HepG2 (cell line): Measurements from ENCODE around the gene CSKMT. TPM values are rescaled to one million over a fixed set of nuclear protein-coding genes. Genes with fewer than 3 reads are reported as not detected.

Experiments used
- ATAC-seq: fragments of 200-7000 bp; cut with Tn5 transposase; 3 replicates; pipeline ENCODE4 v1.9.1; 2020; ENCODE audit warnings: mild to moderate bottlenecking, moderate library complexity
- BruUV-seq: library from RNA; stranded (reverse); fragments of 400-500 nt; replicated peaks from 2 replicates; lab custom pipeline; 2021; lab: Mats Ljungman, UMichigan
- CTCF ChIA-PET: fragments of 300-600 bp; formaldehyde crosslinking; extraction: SDS; loops from one replicate; lab custom pipeline; 2021; ENCODE audit warnings: low total read pairs, inconsistent platforms, low intra/inter-chr PET ratio; lab: Yijun Ruan, JAX
- POLR2A ChIA-PET: fragments of 350-600 bp; sonication (Branson Sonifier 250); formaldehyde crosslinking; loops from one replicate; lab custom pipeline; 2020; ENCODE audit warnings: antibody characterized with exemption, inconsistent platforms; lab: Yijun Ruan, JAX
- DNase-seq: peaks from one replicate; pipeline ENCODE4 v3.0.0-alpha.2; 2015; ENCODE audit warnings: low spot score
- FAIRE-seq: peaks from 3 replicates; lab custom pipeline; 2011; peaks lifted over from hg19 to GRCh38; lab: Jason Lieb, UNC
- H2AFZ ChIP-seq: one replicate; pipeline ENCODE4 v1.6.1; 2011; ENCODE audit warnings: low read length, inconsistent platforms
- H3K27ac ChIP-seq: fragments of 300-600 bp; 3 replicates; pipeline ENCODE4 v1.8.0; 2011; ENCODE audit warnings: mixed run types, mild to moderate bottlenecking, mixed read lengths, low read length, inconsistent platforms; ENCODE audit not compliant: insufficient read depth; ENCODE audit errors: extremely low read length
- H3K27me3 ChIP-seq, 2 experiments: fragments of 200-600 bp in 1 of 2; 2 replicates in 1 of 2; 3 replicates in 1 of 2; pipeline versions ENCODE4 v1.6.0 to v1.8.0; 2011; ENCODE audit warnings: low read length in 2 of 2, mild to moderate bottlenecking in 2 of 2, moderate library complexity in 2 of 2, inconsistent platforms in 1 of 2; ENCODE audit not compliant: insufficient read depth in 2 of 2, control insufficient read depth in 1 of 2
- H3K36me3 ChIP-seq, 2 experiments: fragments of 200-600 bp in 1 of 2; replicated peaks in 1 of 2; 2 replicates in 1 of 2; 3 replicates in 1 of 2; pipeline versions ENCODE4 v1.5.1 to v1.8.0; 2011; ENCODE audit warnings: low read length in 2 of 2, inconsistent platforms in 1 of 2; ENCODE audit not compliant: insufficient read depth in 2 of 2, control insufficient read depth in 1 of 2
- H3K4me1 ChIP-seq: 2 replicates; pipeline ENCODE4 v1.5.1; 2012; ENCODE audit warnings: low read length, inconsistent platforms; ENCODE audit not compliant: insufficient read depth
- H3K4me2 ChIP-seq: 2 replicates; pipeline ENCODE4 v1.6.0; 2011; ENCODE audit warnings: low read depth, low read length, inconsistent platforms
- H3K4me3 ChIP-seq, 3 experiments: fragments of 200-600 bp in 1 of 3; sonication (generic), shearing (Covaris generic) in 1 of 3; replicated peaks in 1 of 3; 2 replicates each; pipeline ENCODE4 v1.5.1; 2011 to 2016; ENCODE audit warnings: low read length in 3 of 3, inconsistent platforms in 2 of 3, low read depth in 2 of 3, mild to moderate bottlenecking in 2 of 3, control low read depth in 1 of 3, mixed read lengths in 1 of 3; ENCODE audit not compliant: insufficient read depth in 1 of 3
- H3K79me2 ChIP-seq: one replicate; pipeline ENCODE4 v1.6.1; 2011; ENCODE audit warnings: low read length, inconsistent platforms; ENCODE audit not compliant: insufficient read depth
- H3K9ac ChIP-seq: 2 replicates; pipeline ENCODE4 v1.6.0; 2011; ENCODE audit warnings: mild to moderate bottlenecking, low read depth, low read length, inconsistent platforms; ENCODE audit not compliant: insufficient read depth
- H3K9me3 ChIP-seq: 2 replicates; pipeline ENCODE4 v1.5.1; 2012; ENCODE audit warnings: mild to moderate bottlenecking, low read length
- H4K20me1 ChIP-seq: 2 replicates; pipeline ENCODE4 v1.6.0; 2011; ENCODE audit warnings: inconsistent platforms, mild to moderate bottlenecking, low read length, moderate library complexity; ENCODE audit not compliant: insufficient read depth
- BRD4 ChIP-seq: sonication (generic); formaldehyde crosslinking; IDR thresholded peaks from 2 replicates; pipeline ENCODE4 v1.4.0; 2020; ENCODE audit warnings: missing genetic modification reagents
- GABPA ChIP-seq, 2 experiments: IDR thresholded peaks; 2 replicates each; pipeline ENCODE4 v1.6.1; 2011 to 2016; ENCODE audit warnings: low read depth in 2 of 2, low read length in 1 of 2, missing biosample characterization in 1 of 2, missing genetic modification characterization in 1 of 2
- RARA ChIP-seq: IDR thresholded peaks from 2 replicates; pipeline ENCODE4 v1.6.1; 2016; ENCODE audit warnings: missing genetic modification reagents, missing compliant biosample characterization
- SPEN ChIP-seq: sonication (generic); formaldehyde crosslinking; IDR thresholded peaks from 2 replicates; pipeline ENCODE4 v1.5.1; 2020; ENCODE audit warnings: low read depth, mild to moderate bottlenecking, missing genetic modification reagents
- TP53 ChIP-seq: sonication (generic); formaldehyde crosslinking; conservative IDR thresholded peaks from 2 replicates; pipeline ENCODE4 v1.4.0; 2020; ENCODE audit warnings: missing genetic modification reagents
- ZMYM3 ChIP-seq: sonication (generic); formaldehyde crosslinking; IDR thresholded peaks from 2 replicates; pipeline ENCODE4 v1.5.1; 2020; ENCODE audit warnings: mild to moderate bottlenecking, missing genetic modification reagents
- ZNF121 ChIP-seq: sonication (generic); formaldehyde crosslinking; IDR thresholded peaks from 2 replicates; pipeline ENCODE4 v1.5.0; 2020; ENCODE audit warnings: mild to moderate bottlenecking, missing genetic modification reagents
- WGBS: methylation state at CpG from one replicate; pipeline ENCODE4 v1.1.6; 2017; ENCODE audit warnings: low lambda C conversion rate; 5-methylcytosine and 5-hydroxymethylcytosine counted together
- in situ Hi-C: cut with HindIII; loops from 2 replicates; pipeline ENCODE4 v1.10.0; 2017; ENCODE audit warnings: low pct_unique_long_range_greater_than_20kb; ENCODE audit not compliant: extremely low pct_ligation_motif_present
- intact Hi-C: fragments of 100-400 bp; cut with micrococcal nuclease; formaldehyde crosslinking; loops from one replicate; pipeline ENCODE4 v1.10.0; 2022; ENCODE audit not compliant: unreplicated experiment
- polyA plus RNA-seq, 8 experiments: library from polyadenylated mRNA; depleted of rRNA in 3 of 8; stranded (reverse) in 7 of 8; unstranded in 1 of 8; fragments of >200 nt; fragmentation: Illumina TruSeq in 4 of 8; extraction: Trizol in 4 of 8; gene quantifications; 2 replicates each; pipeline versions ENCODE4 v1.2.1 to v1.2.3, GENCODE V29; 2011 to 2016; ENCODE audit warnings: low read depth in 4 of 8, missing spikeins in 1 of 8, mixed read lengths in 1 of 8; ENCODE audit not compliant: insufficient read depth in 1 of 8
- total RNA-seq, 5 experiments: library from RNA; depleted of rRNA; stranded (reverse); fragments of >200 nt; fragmentation: Illumina TruSeq; extraction: Trizol; gene quantifications; 2 replicates each; pipeline ENCODE4 v1.2.3, GENCODE V29; 2016; ENCODE audit warnings: low read depth in 1 of 5

Gene CSKMT
- total and polyA plus RNA-seq, 2 of the 13 experiments (the other 11 are each of a cell fraction or from before 2014, with no cell fraction given), result 7.6 to 31.8 TPM

GRCh38 chr11:62654297-62654696 is 10.8 kb upstream of the CSKMT start (continued):
- TF ChIP-seq BRD4 (CRISPR knock-in tag) (no peak), TP53 (CRISPR knock-in tag) (no peak), ZNF121 (CRISPR knock-in tag) (peak; percentile 94), RARA (CRISPR knock-in tag) (no peak), SPEN (CRISPR knock-in tag) (0 out of 2 replicates have a peak, but pooled peaks have one; percentile 20), GABPA (IDR thresholded peaks at IDR 0.05; ENCODE audit: low read depth, low read length) (no peak), GABPA (CRISPR knock-in tag; IDR thresholded peaks at IDR 0.05; ENCODE audit: low read depth) (no peak)

- H3K4me2 ChIP-seq, result no peak overlapping the region
- no peak for TF ChIP-seq ZMYM3
- TF ChIP-seq, all 625 proteins: peak for 0
- H3K79me2 ChIP-seq, result peaks cover 12% of the 10 kb centered on the region
- ATAC-seq (no peak), FAIRE-seq (no peak), DNase-seq (no peak)
- H3K4me3 ChIP-seq, result no peak overlapping the region
- ChIA-PET POLR2A (interaction anchor here (2.7 to 6.3 kb wide), 3 partner anchors 7 to 14 kb away, joined by 17 to 186 read pairs (median 25); partner anchors contain the start of genes C11orf98, CSKMT, GANAB and LBHD1), CTCF (no interaction called here)
- no TSS peak for BruUV-seq
- H3K27ac ChIP-seq, result no peak overlapping the region
- H3K9me3 ChIP-seq, result no peaks in the 10 kb centered on the region
- H4K20me1 ChIP-seq, result no peaks in the 10 kb centered on the region; the same call in 1 of the 2 replicates
- in situ Hi-C loops, result no loop called here
- H2AFZ ChIP-seq, result no peak overlapping the region
- no peak overlapping the region for H3K9ac ChIP-seq
- no peaks in the 10 kb centered on the region for H3K36me3 ChIP-seq
- H3K27me3 ChIP-seq, result no peaks in the 10 kb centered on the region
- peaks cover 26% of the 10 kb centered on the region for H3K4me1 ChIP-seq
- 33% methylated on average over 5 of the region's 5 CpGs for WGBS
- intact Hi-C loops, result no loop called here
Observed at GRCh38 chr11:62656796-62657429, 8.2 kb upstream of the CSKMT start.
